ENCODE measurements around the gene SPIRE2. TPM values are rescaled to one million over a fixed set of nuclear protein-coding genes. Genes with fewer than 3 reads are reported as not detected.
"Not testable (repeated sequence)": the region's sequence is repeated elsewhere in the genome, so short reads cannot be mapped to it uniquely, and the experiment has no call there.

The SPIRE2 gene
- total RNA-seq, 1 donor from 2014 or later = 0.79 TPM

GRCh38 chr16:89821438-89822187 lies 6.7 kb upstream of the SPIRE2 start:
- H3K27me3 ChIP-seq (ENCODE audit: control insufficient read depth, insufficient read depth, low read length) = no peaks in the 10 kb centered on the region
- no peak overlapping the region for H3K4me3 ChIP-seq (ENCODE audit: low read depth, low read length)
- TF ChIP-seq CTCF (IDR thresholded peaks at IDR 0.05; ENCODE audit: insufficient read depth, low read length, severe bottlenecking) = no peak
- H3K36me3 ChIP-seq (ENCODE audit: control insufficient read depth, insufficient read depth, low read length) = no peaks in the 10 kb centered on the region
- FAIRE-seq (no peak), DNase-seq (ENCODE audit: low read depth) (no peak)

GRCh38 chr16:89822188-89823086 lies 5.8 kb upstream of the SPIRE2 start:
- Histone ChIP-seq H3K36me3 (ENCODE audit: control insufficient read depth, insufficient read depth, low read length) (no peaks in the 10 kb centered on the region), H3K4me3 (ENCODE audit: low read depth, low read length) (no peak overlapping the region), H3K27me3 (ENCODE audit: control insufficient read depth, insufficient read depth, low read length) (no peaks in the 10 kb centered on the region)
- FAIRE-seq (no peak), DNase-seq (ENCODE audit: low read depth) (no peak)
- no peak for TF ChIP-seq CTCF (IDR thresholded peaks at IDR 0.05; ENCODE audit: insufficient read depth, low read length, severe bottlenecking)

GRCh38 chr16:89823087-89823823 lies 5.0 kb upstream of the SPIRE2 start:
- no peak for TF ChIP-seq CTCF (IDR thresholded peaks at IDR 0.05; ENCODE audit: insufficient read depth, low read length, severe bottlenecking)
- H3K27me3 ChIP-seq (ENCODE audit: control insufficient read depth, insufficient read depth, low read length) = no peaks in the 10 kb centered on the region
- no peak for FAIRE-seq

GRCh38 chr16:89823824-89824148 lies 4.5 kb upstream of the SPIRE2 start:
- not testable (repeated sequence) for H3K27me3 ChIP-seq (ENCODE audit: control insufficient read depth, insufficient read depth, low read length); H3K36me3 ChIP-seq (ENCODE audit: control insufficient read depth, insufficient read depth, low read length); DNase-seq (ENCODE audit: low read depth); FAIRE-seq; H3K4me3 ChIP-seq (ENCODE audit: low read depth, low read length)

More at GRCh38 chr16:89823087-89823823, 5.0 kb upstream of the SPIRE2 start:
- Histone ChIP-seq H3K4me3 (ENCODE audit: low read depth, low read length) (no peak overlapping the region), H3K36me3 (ENCODE audit: control insufficient read depth, insufficient read depth, low read length) (no peaks in the 10 kb centered on the region)
- no peak for DNase-seq (ENCODE audit: low read depth)

- no peak for FAIRE-seq
- Histone ChIP-seq H3K4me3 (ENCODE audit: low read depth, low read length) (no peak overlapping the region), H3K36me3 (ENCODE audit: control insufficient read depth, insufficient read depth, low read length) (no peaks in the 10 kb centered on the region), H3K27me3 (ENCODE audit: control insufficient read depth, insufficient read depth, low read length) (no peaks in the 10 kb centered on the region)
- DNase-seq (ENCODE audit: low read depth) = peak; percentile 14
- TF ChIP-seq CTCF (IDR thresholded peaks at IDR 0.05; ENCODE audit: insufficient read depth, low read length, severe bottlenecking) = no peak
Measured at GRCh38 chr16:89826531-89827382, 1.5 kb upstream of the SPIRE2 start.
